OCI-LY3 (cell line): ENCODE measurements around the gene CDCA3.
"Not testable (repeated sequence)": the region's sequence is repeated elsewhere in the genome, so short reads cannot be mapped to it uniquely, and the experiment has no call there.

ENCODE experiments used
- H2AFZ ChIP-seq: fragments of 200-600, 300-600 bp; shearing (Covaris generic); 2 replicates; pipeline ENCODE4 v1.6.0; 2014; ENCODE audit warnings: antibody characterized with exemption, low read depth, low read length
- H3K27ac ChIP-seq: fragments of 200-600, 300-600 bp; sonication (generic); 2 replicates; pipeline ENCODE4 v1.5.1; 2014; ENCODE audit warnings: mild to moderate bottlenecking, low read length, moderate library complexity, mixed read lengths
- H3K27me3 ChIP-seq: fragments of 200-600, 300-600 bp; sonication (generic); 2 replicates; pipeline ENCODE4 v1.6.1; 2014; ENCODE audit warnings: low read depth, low read length, mixed read lengths
- H3K36me3 ChIP-seq: fragments of 200-600, 300-600 bp; sonication (generic); replicated peaks from 2 replicates; pipeline ENCODE3; 2014; ENCODE audit warnings: low read depth, low read length, mixed read lengths
- H3K4me1 ChIP-seq: fragments of 300-600, 200-600 bp; sonication (generic); 2 replicates; pipeline ENCODE4 v1.6.1; 2014; ENCODE audit warnings: low read length, mixed read lengths
- H3K4me2 ChIP-seq: fragments of 200-600, 300-600 bp; sonication (generic); 2 replicates; pipeline ENCODE4 v1.6.1; 2014; ENCODE audit warnings: low read length, mixed read lengths
- H3K4me3 ChIP-seq: fragments of 300-600, 200-600 bp; sonication (generic); 2 replicates; pipeline ENCODE4 v1.5.1; 2014; ENCODE audit warnings: antibody characterized with exemption, mild to moderate bottlenecking, low read length, moderate library complexity
- H3K79me2 ChIP-seq: fragments of 300-600, 200-600 bp; shearing (Covaris generic); 2 replicates; pipeline ENCODE4 v1.6.1; 2014; ENCODE audit warnings: mild to moderate bottlenecking, low read length, mixed read lengths
- H3K9ac ChIP-seq: fragments of 300-600, 200-600 bp; shearing (Covaris generic); 2 replicates; pipeline ENCODE4 v1.6.0; 2014; ENCODE audit warnings: mild to moderate bottlenecking, low read length, moderate library complexity
- H3K9me3 ChIP-seq: fragments of 200-600, 300-600 bp; shearing (Covaris generic); 2 replicates; pipeline ENCODE4 v1.6.1; 2014; ENCODE audit warnings: low read length, mixed read lengths; ENCODE audit not compliant: insufficient read depth
- H4K20me1 ChIP-seq: fragments of 200-600, 300-600 bp; sonication (generic); 2 replicates; pipeline ENCODE4 v1.6.1; 2016; ENCODE audit warnings: low read length, mixed read lengths; ENCODE audit not compliant: insufficient read depth
- EZH2phosphoT487 ChIP-seq: fragments of 200-600 bp; shearing (Covaris generic); IDR thresholded peaks from 2 replicates; pipeline ENCODE4 v1.6.1; 2018; ENCODE audit warnings: antibody characterized with exemption, mixed run types, low read depth
- TF ChIP-seq, protein P1 (sequence below): fragments of 200-600, 300-600 bp; sonication (generic); IDR thresholded peaks from 2 replicates; pipeline ENCODE4 v1.5.1; 2014; ENCODE audit warnings: antibody characterized with exemption, low read length, low read depth

The CDCA3 gene

DNA sequence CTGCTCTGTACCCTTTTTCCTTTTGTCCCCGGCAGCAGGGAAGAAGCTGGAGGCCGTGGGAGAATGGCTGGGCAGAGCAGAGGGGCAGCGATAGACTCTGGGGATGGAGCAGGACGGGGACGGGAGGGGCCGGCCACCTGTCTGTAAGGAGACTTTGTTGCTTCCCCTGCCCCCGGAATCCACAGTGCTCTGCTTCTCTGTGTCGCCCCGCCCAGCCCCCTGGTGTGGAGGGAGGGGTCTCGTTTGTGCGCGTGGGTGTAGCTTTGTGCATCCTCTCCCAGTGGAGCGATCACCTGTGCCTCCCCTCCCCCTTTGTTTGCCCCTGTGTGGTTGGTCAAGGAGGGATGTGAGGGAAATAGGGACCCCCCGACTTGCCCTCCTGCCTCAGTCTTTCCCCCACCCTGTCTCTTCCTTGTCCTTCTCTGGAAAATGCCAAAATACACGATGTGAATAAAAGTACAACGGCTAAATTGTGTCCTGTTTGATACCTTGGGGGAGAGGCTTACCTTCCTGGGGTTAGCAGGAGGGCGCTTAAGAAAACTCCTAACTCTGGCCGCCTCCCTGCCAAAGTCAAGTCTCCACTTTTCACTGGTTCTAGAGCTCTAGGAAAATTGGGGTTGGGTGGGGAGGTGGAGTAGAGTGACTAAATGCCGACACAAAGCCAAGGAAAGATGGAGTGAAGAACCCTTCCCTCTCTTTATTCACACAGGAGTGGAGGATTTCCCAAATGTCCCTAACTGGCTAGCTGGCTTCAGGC, 15.3 kb upstream of the CDCA3 start:
- Histone ChIP-seq H3K4me2 (peak overlapping the region; percentile 87), H2AFZ (no peak overlapping the region), H3K9me3 (no peaks in the 10 kb centered on the region), H4K20me1 (peaks cover 27% of the 10 kb centered on the region), H3K79me2 (peaks cover 25% of the 10 kb centered on the region), H3K4me3 (peak overlapping the region; percentile 100), H3K27ac (no peak overlapping the region), H3K9ac (peak overlapping the region; percentile 66; the same call in 1 of the 2 replicates), H3K4me1 (peaks cover 31% of the 10 kb centered on the region), H3K27me3 (no peaks in the 10 kb centered on the region), H3K36me3 (peaks cover 51% of the 10 kb centered on the region)
- no peak for TF ChIP-seq EZH2phosphoT487
- TF ChIP-seq, protein P1, sequence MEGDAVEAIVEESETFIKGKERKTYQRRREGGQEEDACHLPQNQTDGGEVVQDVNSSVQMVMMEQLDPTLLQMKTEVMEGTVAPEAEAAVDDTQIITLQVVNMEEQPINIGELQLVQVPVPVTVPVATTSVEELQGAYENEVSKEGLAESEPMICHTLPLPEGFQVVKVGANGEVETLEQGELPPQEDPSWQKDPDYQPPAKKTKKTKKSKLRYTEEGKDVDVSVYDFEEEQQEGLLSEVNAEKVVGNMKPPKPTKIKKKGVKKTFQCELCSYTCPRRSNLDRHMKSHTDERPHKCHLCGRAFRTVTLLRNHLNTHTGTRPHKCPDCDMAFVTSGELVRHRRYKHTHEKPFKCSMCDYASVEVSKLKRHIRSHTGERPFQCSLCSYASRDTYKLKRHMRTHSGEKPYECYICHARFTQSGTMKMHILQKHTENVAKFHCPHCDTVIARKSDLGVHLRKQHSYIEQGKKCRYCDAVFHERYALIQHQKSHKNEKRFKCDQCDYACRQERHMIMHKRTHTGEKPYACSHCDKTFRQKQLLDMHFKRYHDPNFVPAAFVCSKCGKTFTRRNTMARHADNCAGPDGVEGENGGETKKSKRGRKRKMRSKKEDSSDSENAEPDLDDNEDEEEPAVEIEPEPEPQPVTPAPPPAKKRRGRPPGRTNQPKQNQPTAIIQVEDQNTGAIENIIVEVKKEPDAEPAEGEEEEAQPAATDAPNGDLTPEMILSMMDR, result no peak

DNA sequence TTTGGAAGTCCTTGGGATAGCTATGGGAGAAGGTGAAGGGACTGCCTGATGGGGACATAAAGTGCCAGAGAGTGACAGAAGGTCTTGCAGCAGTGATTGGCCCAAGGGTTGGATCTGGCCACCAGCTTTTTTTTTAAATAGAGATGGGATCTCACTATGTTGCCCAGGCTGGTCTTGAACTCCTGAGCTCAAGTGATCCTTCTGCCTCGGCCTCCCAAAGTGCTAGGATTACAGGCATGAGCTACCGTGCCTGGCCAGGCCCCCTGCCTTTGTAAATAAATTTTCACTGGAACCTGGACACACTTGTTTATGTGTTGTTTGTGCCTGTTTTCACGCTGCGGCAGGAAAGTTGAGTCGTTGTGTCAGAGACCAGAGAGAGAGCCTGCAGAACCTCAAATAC, 14.2 kb upstream of the CDCA3 start:
- not testable (repeated sequence) for H3K27me3 ChIP-seq, H3K4me3 ChIP-seq, H3K4me2 ChIP-seq, H3K9me3 ChIP-seq, H2AFZ ChIP-seq, H3K27ac ChIP-seq, H3K9ac ChIP-seq
- Histone ChIP-seq H4K20me1 (peaks cover 20% of the 10 kb centered on the region), H3K36me3 (peaks cover 53% of the 10 kb centered on the region), H3K4me1 (peaks cover 23% of the 10 kb centered on the region), H3K79me2 (peaks cover 25% of the 10 kb centered on the region)

DNA sequence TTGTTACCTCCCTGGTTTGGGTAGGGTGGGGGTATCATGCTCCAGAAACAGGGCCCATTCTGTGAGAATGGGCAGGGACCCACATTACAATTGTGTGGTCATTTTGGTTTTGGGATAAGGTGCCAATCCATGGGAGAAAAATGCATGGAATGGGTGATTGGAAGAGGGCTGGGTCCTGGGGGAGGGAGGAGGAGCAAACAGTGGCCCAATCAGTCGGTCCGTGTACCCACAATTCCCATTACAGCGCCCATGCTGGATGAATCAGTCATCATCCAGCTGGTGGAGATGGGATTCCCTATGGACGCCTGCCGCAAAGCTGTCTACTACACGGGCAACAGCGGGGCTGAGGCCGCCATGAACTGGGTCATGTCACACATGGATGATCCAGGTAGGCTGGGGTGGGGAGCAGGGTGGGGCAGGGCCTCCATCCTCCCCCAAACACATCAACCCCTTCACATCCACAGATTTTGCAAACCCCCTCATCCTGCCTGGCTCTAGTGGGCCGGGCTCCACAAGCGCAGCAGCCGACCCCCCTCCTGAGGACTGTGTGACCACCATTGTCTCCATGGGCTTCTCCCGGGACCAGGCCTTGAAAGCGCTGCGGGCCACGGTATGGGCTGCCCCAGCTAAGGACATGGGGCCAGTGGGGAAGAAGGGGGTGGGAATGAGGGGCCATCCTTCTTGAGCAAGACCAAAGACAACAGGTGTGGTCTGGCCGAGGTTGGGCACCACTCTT, 12.7 kb upstream of the CDCA3 start:
- H3K27me3 ChIP-seq, result no peaks in the 10 kb centered on the region
- H3K36me3 ChIP-seq, result peaks cover 47% of the 10 kb centered on the region

DNA sequence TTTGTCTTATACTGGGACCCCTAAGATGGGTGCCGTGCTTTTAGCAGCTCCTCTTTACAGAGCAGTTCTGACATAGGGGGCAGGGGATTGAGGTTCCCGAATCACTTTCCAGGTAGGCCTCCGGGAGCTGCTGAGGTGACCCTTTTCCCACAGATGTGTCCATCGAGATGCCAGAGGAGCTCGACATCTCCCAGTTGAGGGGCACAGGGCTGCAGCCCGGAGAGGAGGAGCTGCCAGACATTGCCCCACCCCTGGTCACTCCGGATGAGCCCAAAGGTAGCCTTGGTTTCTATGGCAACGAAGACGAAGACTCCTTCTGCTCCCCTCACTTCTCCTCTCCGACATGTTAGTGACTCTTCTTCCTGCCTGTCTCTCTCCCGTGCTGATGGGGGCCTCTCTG, 11.9 kb upstream of the CDCA3 start:
- peaks cover 46% of the 10 kb centered on the region for H3K36me3 ChIP-seq
- H3K27ac ChIP-seq, result no peak overlapping the region
- H3K4me1 ChIP-seq, result peaks cover 7% of the 10 kb centered on the region
- no peak overlapping the region for H3K9ac ChIP-seq
- no peak overlapping the region for H3K4me2 ChIP-seq
- no peaks in the 10 kb centered on the region for H3K9me3 ChIP-seq
- peaks cover under 1% of the 10 kb centered on the region; the same call in 1 of the 2 replicates for H4K20me1 ChIP-seq
- no peaks in the 10 kb centered on the region for H3K27me3 ChIP-seq
- TF ChIP-seq EZH2phosphoT487, result no peak
- TF ChIP-seq, protein P1, result no peak
- peaks cover 7% of the 10 kb centered on the region for H3K79me2 ChIP-seq
- no peak overlapping the region for H3K4me3 ChIP-seq
- no peak overlapping the region for H2AFZ ChIP-seq

More for the DNA sequence above, 12.7 kb upstream of the CDCA3 start:
- H3K27ac ChIP-seq, result no peak overlapping the region
- no peak for TF ChIP-seq EZH2phosphoT487
- TF ChIP-seq, protein P1, result no peak
- H3K4me2 ChIP-seq, result no peak overlapping the region
- H2AFZ ChIP-seq, result no peak overlapping the region
- no peaks in the 10 kb centered on the region for H3K9me3 ChIP-seq
- peaks cover 14% of the 10 kb centered on the region for H3K79me2 ChIP-seq
- no peak overlapping the region for H3K4me3 ChIP-seq
- peaks cover 7% of the 10 kb centered on the region for H4K20me1 ChIP-seq
- H3K9ac ChIP-seq, result no peak overlapping the region
- H3K4me1 ChIP-seq, result peaks cover 11% of the 10 kb centered on the region
